Lung microvascular endothelial cell (primary cell): ENCODE data around the gene DGCR6. TPM values are rescaled to one million over a fixed set of nuclear protein-coding genes. Genes with fewer than 3 reads are reported as not detected.
"Not testable (repeated sequence)": the region's sequence is repeated elsewhere in the genome, so short reads cannot be mapped to it uniquely, and the experiment has no call there.

ENCODE experiments used
- DNase-seq, 2 donors: peaks; one replicate each; pipeline versions ENCODE4 v3.0.0 to v3.0.0-alpha.2; 2010; ENCODE audit warnings: low read depth in 2 of 2
- total RNA-seq: library from RNA; depleted of rRNA; stranded (reverse); fragments of >200 nt; gene quantifications from 2 replicates; pipeline ENCODE4 v1.2.1, GENCODE V29; 2014

DGCR6 gene
- total RNA-seq, 1 donor from 2014 or later: 0.60 TPM

GRCh38 chr22:18931905-18932652, 26.0 kb downstream of the DGCR6 start:
- no peak for DNase-seq

- no peak for DNase-seq
Measured at GRCh38 chr22:18933914-18934313, 27.8 kb downstream of the DGCR6 start.

DNA sequence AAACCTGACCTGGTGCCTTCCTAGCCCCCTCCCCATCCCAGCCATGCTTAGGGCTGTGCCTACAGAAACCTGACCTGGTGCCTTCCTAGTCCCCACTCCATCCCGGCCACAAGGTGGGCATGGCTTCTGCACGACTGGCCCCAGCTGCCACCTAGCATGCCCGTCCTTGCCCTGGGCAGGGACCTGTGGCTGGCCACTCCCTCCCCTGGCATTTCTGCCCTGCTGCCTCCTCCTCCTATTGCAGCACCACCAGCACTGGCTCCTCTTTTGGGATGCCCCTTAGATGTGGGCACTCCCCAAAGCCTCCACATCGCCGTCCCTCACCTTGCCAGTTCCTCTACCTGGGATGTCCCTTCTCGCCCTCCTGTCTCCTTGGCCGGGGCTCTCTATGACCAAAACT, 28.6 kb downstream of the DGCR6 start:
- DNase-seq: not testable (repeated sequence)

- DNase-seq: no peak
Measured at GRCh38 chr22:18935889-18936529, 29.9 kb downstream of the DGCR6 start, which contains the start of gene PRODH. TSS of gene PRODH (minus strand) at chr22:18936293. CDS start at chr22:18936287, 6 bp downstream.

- not testable (repeated sequence) for DNase-seq
Measured at GRCh38 chr22:18938691-18939090, 32.6 kb downstream of the DGCR6 start.

GRCh38 chr22:18947105-18947504, 41.0 kb downstream of the DGCR6 start:
- DNase-seq: not testable (repeated sequence)

GRCh38 chr22:18947905-18948304, 41.8 kb downstream of the DGCR6 start:
- DNase-seq: no peak

GRCh38 chr22:18950141-18950540, 44.0 kb downstream of the DGCR6 start:
- no peak for DNase-seq

GRCh38 chr22:18952022-18952421, 45.9 kb downstream of the DGCR6 start:
- DNase-seq: no peak

DNA sequence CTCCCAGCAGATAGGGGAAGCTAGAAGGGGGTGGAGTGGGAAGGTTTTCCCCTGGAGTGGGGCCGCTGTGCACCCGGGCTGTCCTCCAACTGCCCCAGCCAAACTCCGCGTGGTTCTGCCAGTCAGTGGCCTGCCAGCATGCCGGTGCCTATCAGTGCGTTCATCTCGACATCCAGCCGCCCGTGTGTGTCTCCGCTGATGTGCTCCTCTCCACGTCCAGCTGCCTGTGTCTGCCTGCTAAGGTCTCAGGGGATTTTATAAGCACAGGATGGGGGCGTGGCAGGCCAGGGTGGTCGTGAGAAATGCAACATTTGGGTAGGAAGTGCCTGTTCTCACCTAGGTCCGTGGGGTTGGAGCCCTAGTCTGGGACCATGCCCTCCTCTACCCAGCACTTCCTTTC, 47.0 kb downstream of the DGCR6 start:
- DNase-seq: not testable (repeated sequence)

GRCh38 chr22:18954303-18954989, 48.3 kb downstream of the DGCR6 start:
- DNase-seq: peak; percentile 63 to 69

DNA sequence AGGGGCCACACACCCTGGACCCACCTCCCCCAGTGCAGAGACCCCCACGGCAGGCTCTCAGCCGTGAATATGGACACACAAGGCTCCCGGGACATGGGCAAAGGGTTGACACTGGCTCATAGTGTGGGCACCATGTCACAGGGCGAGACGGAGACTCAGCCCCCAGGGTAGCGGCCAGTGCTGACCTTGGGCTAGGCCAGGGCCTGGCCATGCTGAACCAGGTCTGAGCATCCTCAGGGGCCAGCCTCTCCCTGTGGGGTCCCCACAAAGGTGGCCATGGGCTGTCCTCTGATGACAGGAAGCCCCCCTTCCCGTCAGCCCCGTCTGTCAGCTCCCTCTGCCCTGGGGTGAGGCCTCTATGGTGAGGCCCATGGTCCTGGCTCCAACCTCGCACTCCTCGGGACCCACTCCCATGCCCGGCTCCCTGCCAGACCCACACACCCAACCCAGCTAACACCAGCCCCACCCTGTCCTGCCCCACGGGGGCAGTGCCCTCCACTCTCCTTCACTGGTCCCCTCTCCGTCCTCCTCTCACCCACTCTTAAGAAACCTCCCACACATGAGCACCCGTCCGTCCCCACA, 49.0 kb downstream of the DGCR6 start:
- DNase-seq: no peak

DNA sequence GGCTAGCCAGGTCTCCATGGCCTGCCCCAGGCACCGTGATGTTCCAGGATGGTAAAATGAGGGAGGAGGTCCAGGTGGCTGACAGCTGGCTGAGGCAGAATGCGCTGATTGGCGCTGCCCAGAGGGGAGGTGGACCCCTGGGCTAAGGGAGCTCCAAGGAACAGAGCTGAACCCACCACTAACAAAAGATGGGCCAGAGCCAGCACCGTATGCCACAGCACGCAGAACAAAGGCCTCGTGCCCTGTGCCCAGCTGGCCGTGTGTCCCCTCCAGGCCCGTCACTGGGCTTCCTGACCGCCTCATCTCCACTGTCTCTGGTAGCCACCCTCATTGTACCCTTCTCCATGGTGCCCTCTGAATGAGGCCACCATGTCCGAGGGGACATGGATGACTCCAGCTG, 49.6 kb downstream of the DGCR6 start:
- DNase-seq: no peak

- not testable (repeated sequence) for DNase-seq
Measured at GRCh38 chr22:18956121-18956895, 50.2 kb downstream of the DGCR6 start.

- DNase-seq: not testable (repeated sequence)
Measured at GRCh38 chr22:18956956-18957355, 50.8 kb downstream of the DGCR6 start.

- DNase-seq: not testable (repeated sequence)
Measured at GRCh38 chr22:18957621-18958320, 51.7 kb downstream of the DGCR6 start.

- DNase-seq: not testable (repeated sequence)
Measured at GRCh38 chr22:18958321-18958705, 52.2 kb downstream of the DGCR6 start.

DNA sequence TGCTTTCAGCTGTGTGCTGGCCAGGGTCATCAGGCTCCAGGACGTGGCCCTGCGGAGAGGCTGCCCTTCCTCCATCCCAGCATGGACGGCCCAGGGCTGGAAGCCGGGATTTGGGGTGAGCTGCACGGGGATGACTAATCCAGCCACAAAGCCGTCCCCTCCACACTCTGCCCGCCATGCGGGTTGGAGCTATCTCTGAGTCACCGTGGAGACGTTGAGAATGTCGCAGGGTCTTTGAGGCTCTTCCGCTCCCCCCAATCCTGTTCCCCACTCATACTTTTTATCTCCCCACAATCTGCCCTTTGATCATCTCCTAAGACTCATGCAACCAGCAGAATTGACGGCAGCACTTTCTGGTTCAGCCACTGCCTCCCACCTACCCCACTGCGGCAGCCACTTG, 52.6 kb downstream of the DGCR6 start:
- DNase-seq: not testable (repeated sequence)

DNA sequence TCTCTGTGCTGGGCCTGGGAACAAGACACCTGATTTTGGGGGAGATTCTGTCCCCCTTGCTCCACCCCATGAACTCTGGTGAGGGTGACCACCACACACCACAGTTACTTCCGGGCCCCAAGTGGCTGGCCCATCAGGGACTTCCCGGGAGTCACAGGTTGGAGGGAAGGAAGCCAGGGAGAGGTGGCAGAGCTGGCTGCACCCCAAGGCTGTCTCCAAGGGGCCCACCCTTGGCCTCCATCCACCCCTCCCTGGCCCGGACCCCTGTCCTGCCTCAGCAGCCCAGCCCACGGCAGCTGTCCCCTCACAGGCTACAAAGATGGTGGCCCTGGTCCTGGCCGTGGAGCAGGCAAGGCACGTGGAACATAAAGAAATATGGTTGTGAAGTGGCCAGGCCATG, 53.1 kb downstream of the DGCR6 start:
- DNase-seq: not testable (repeated sequence)

DNA sequence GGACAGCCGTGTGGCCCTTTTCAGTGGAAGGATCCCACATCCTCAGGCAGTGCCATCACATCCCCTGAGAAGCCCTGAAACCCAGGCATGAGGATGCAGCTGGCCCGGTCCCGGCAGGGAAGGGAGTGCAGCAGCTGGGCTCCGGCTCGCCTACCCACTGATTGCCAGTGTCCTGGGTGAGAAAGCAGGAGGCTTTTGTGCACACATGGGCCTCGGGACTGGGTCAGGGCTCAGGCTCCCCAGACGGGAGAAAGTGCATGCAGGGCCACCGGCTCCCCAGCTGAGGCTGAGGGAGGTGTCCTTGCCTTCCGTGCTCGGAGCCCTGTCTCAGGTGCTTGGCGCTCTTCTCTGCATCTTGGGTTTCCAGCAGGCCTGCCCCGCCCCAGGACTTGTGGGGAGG, 53.6 kb downstream of the DGCR6 start:
- DNase-seq: not testable (repeated sequence)
